Stimulated activated CD4-positive, alpha-beta T cell treated with anti-CD3 and anti-CD28 coated beads, Interleukin-12 subunit alpha, Interleukin-12 subunit beta, amount 100 ng/mL, for 4 hours (primary cell): ENCODE results near the gene CLSTN2.

Experiments
- DNase-seq: peaks from one replicate; pipeline ENCODE4 v3.0.0-alpha.2; 2020

Gene CLSTN2

DNA sequence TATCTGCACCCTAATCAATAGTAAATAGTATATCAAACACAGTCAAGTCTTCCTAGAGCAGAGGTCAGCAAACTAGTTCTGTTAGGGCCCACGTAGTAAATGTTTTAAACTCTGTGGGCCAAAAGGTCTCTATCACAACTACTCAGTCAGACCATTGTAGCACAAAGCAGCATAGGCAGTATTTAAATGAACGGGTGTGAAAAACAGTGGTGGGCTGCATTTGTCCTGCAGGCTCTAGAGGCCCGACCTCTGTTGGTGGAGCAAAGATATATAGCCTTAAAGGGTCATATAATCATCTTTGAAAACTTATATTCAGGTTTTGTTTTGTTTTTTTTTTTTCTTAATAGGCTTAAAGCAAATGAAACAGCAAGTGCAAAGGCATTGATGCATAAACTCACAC is 416.5 kb downstream of the CLSTN2 start:
- DNase-seq: no peak

GRCh38 chr3:140355481-140355880 is 420.5 kb downstream of the CLSTN2 start:
- DNase-seq: no peak

DNA sequence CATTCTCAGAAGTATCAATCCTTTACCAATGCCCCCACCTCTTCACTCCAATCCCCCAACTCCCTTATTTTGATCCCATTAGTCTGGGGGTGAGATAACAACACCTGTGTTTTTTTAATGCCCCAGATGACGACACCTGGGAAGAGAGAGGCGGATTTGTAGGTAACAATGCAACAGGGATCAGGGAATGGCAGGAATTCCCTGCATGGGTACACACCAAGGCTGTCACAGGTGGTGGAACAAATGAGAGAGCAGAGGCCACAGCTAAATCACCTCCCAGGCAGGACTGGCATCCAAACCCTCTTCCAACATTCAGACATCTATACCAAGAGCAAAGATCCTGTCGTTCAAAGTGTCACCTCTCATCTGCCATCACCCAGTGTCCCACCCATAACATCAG is 423.7 kb downstream of the CLSTN2 start:
- DNase-seq: no peak

DNA sequence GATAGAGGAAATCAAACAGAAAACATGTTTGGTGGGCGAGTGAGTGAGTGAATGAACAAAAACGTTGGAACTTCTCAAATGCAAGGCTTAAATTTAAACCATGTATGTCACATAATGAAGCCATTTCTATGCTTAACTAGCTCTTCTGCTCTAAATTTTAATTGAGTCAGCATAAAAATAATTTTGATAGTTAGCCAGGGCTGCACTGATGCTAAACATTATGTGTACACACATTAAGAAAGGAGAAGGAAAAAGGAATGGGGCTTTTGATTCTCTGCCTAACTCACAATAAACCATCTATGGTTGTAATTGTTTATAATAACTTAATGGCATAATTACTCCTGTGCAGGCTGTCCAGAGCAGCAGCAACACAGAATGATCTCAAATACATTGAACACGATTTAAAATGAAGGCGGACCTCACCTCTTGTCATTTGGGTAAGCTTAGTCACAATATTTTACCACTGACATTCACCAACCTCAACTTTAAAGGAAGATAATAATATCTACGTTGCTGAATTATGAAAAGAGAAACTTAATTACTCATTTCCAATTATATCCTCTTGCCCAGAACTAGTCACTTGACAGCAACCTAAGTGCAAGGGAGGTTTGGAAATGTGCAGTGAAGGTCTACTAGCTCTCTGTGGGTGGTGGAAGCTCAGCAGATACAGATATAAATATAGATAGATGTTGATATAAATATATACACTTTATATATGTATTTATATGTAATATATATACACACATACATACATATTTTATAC is 424.4 kb downstream of the CLSTN2 start:
- DNase-seq: no peak

DNA sequence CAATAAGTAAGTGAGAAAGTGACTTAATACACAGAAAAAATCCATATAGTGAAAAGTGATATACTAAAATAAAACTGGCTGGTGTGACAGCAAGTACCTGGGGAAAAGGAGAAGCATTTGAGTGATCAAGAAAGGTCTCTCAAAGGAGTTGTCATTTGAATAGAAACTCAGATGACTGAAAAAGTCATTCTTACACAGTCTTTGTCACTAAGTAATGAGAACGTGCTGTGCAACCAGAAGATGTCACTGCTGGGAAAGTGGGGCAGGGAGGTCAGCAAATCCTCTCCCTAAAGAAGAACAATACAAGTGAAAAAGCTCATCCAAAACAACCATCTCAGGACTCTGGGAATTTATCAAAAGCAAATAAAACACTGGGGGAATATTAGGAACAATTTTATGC is 425.3 kb downstream of the CLSTN2 start:
- no peak for DNase-seq

DNA sequence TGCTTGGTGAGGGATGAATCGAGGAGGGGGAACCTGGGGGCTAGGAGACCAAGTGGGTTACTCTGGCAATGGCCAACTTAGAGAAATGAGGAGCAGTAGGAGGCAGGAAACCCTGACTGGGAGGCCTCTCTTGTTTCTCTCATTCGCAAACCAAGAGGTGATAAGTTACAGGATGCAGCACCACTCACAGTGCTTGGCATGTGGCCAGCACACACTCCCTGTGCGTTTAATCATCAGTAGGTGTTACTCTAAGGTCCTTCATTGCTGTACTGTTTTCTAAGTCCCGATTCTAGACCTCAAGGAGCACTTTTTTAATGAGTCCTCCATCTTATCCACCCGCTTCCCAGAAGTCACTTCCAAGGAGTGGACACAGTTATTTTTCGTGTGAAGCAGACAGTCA is 428.8 kb downstream of the CLSTN2 start:
- no peak for DNase-seq

GRCh38 chr3:140365872-140366697 is 431.1 kb downstream of the CLSTN2 start:
- DNase-seq: no peak

DNA sequence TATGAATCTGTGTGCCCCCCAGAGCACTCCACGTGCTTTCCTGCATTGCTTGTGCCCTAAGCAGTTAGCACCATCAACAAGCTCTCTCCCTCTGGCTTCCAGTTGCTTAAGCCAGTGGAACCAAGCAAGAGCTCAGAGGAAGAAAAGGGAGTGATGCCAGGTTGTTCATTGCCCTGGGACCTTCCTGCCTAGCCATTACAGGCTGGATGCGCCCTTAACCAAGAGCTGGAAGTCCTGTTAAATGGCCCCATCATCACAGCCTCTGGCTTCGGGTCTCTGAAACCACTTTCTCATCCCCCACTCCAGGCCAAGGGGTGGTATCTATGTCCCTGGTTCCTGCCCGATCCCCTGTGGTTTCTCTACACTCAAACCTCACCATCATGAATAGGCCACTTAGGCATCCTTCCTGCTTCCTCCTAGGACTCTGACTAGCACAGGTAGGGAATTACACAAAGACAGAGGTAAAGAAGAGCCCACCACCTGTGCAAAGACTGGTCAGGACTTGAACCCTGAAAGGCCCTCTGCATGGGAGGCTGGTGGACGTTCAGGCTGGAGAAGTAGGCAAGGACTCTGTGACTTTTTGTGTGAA is 433.3 kb downstream of the CLSTN2 start:
- DNase-seq: no peak

GRCh38 chr3:140370686-140371085 is 435.7 kb downstream of the CLSTN2 start:
- no peak for DNase-seq

GRCh38 chr3:140373234-140373633 is 438.2 kb downstream of the CLSTN2 start:
- DNase-seq: no peak

GRCh38 chr3:140375002-140375401 is 440.0 kb downstream of the CLSTN2 start:
- DNase-seq: no peak

- DNase-seq: no peak
Measured at GRCh38 chr3:140376136-140376889, 441.3 kb downstream of the CLSTN2 start.

DNA sequence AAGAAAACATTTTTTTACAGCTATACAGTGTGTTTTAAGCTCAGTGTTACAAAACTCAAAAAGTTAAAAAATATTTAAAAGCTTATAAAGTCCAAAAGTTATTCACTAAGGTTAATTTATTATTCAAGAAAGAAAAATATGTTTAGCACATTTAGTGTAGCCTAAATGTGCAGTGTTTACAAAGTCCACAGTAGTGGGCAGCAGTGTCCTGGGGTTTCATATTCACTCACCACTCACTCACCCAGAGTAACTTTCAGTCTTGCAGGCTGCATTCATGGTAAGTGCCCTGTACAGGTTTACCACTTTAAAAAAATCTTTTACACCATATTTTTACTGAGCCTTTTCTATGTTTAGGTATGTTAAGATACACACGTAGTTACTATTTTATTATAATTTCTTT is 442.7 kb downstream of the CLSTN2 start:
- no peak for DNase-seq

DNA sequence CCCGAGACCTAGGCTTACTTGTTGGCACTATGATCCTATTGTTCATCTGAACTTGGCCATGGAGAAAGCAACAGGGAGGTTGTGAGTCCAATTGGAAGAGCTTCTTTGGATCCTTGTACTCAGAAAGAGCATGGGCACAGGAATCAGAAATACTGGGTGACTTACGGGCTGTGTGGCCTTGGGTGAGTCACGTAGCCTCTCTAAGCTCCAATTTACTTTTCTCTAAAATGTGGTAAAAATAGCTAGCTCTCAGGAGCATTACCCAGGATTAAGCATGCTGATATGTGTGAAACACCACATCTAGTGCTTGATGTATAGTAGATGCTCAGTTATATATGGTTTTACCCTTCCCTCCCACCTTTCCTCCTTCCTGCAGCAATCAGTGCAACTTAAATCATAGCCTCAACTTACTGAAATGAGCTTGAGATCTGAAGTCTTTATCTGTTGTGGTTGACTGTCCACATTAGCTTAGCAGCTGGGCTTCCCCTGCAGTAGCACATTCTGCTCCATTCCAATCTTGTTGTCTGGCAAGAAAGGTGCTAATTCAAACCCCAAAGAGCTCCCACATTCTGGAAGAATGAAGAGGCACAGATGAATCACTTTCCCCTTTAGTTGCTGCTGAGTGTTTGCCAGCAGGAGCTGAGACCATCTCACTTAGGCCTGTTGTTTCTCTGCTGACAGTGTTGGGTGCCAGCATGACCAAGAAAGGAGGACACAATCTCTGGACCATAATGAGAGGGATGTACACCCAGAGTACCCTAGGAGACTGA is 443.8 kb downstream of the CLSTN2 start:
- no peak for DNase-seq

- no peak for DNase-seq
Measured at GRCh38 chr3:140384028-140384771, 449.2 kb downstream of the CLSTN2 start.

DNA sequence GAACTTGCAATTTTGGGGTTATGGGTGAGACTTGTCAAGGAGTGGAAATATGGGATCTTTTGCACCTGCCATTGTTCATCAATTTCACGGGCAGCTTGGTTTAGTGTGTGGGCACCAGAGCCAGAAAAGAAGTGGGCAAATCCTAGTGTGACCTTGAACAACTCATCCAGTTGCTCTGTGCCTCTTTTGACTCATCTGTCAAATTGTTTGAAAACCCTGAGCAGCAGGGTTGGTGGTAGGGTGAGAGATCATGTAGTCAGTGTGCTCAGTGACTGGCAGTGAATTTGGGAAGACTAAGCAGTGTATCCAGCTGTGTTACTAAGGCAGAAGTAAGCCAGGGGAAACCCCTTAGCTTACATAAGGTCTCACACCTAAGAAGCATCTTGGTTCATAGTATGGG is 449.9 kb downstream of the CLSTN2 start:
- DNase-seq: no peak

GRCh38 chr3:140386357-140387100 is 451.5 kb downstream of the CLSTN2 start:
- DNase-seq: no peak

DNA sequence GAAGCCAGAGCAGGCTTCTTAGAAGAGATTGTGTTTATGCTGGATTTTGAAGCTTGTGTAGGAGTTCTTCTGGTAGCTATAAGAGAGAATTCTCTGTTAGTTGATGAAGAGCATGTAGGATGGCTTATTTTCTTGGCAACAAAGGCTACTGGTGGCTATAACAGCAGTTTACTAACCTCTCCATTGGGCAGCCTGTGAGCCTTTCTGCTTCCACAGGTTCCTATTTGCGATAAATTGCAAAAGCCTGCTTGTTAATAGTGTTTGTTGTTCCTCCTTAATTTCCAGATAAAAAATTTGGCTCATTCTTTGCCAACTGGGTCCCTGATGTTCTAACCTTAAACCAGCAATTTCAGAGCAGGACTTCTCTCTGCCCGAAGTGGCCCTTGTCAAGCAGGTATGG is 452.3 kb downstream of the CLSTN2 start:
- DNase-seq: no peak

DNA sequence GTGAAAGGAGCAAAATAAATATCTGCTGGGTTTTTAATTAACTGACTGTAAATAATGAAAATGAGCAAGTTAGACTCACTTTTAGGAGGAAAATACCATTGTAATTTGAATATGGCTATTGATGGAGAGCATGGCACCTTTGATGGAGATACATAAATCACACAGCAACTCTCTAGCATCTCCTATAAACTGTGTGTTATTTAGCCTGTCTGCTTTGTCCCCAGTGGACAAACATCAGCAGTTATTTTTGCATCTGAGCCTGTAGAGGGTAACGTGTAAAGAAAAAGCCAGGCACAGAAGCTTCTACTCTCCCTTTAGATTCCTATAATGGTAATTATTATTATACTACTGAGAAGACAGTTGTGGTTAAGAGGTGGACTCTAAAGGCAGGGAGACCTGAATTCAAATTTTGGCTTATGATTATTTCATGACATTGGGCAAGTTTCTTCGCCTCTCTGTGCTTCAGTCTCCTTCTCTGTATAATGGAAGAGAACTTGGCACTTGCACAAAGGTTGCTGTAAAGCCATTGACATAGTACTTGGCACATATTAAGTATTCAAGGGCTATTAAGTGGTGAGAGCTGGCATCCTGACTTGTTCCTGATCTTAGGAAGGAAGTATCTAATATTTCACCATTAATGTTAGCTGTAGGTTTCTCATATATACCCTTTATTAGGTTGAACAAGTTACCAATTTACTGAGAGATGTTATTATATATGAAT is 453.4 kb downstream of the CLSTN2 start:
- DNase-seq: no peak

GRCh38 chr3:140391061-140391460 is 456.1 kb downstream of the CLSTN2 start:
- DNase-seq: no peak
